ENCODE measurements around the gene CSTPP1. TPM values are rescaled to one million over a fixed set of nuclear protein-coding genes. Genes with fewer than 3 reads are reported as not detected.
"Not testable (repeated sequence)": the region's sequence is repeated elsewhere in the genome, so short reads cannot be mapped to it uniquely, and the experiment has no call there.

CSTPP1 gene
- total and polyA plus RNA-seq, 2 donors, result 20.7 to 20.9 TPM

- H3K4me1 ChIP-seq (ENCODE audit: insufficient read depth), result peaks cover 2% of the 10 kb centered on the region
- H3K36me3 ChIP-seq (ENCODE audit: insufficient read depth), result no peaks in the 10 kb centered on the region
These were observed 19.3 kb upstream of the CSTPP1 start for GRCh38 chr11:46917109-46917761.

DNA sequence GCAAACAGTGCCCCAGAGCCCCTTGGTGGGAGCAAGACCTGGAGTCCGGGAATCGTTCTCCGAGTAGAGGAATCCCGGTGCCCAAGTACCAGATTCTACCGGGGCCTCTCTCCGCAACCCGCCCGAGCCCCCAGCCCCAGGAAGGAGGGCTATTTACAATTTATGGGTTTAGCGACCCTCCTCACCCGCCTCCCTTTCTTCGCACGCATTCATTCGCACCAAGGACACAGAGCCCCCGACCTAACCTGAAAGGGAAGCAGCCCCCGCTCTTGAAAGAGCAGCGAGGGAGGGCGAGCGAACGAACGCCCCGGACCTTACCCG lies 18.8 kb upstream of the CSTPP1 start:
- no peak for DNase-seq (ENCODE audit: extremely low spot score)
- peaks cover 2% of the 10 kb centered on the region for H3K4me1 ChIP-seq (ENCODE audit: insufficient read depth)
- H3K36me3 ChIP-seq (ENCODE audit: insufficient read depth), result no peaks in the 10 kb centered on the region
- under 1% methylated on average over 22 of the region's 22 CpGs for WGBS
- H3K27ac ChIP-seq (ENCODE audit: low read depth), result no peak overlapping the region
- peak overlapping the region; percentile 84 for H3K4me3 ChIP-seq (ENCODE audit: low read depth, low read length)

More at GRCh38 chr11:46917109-46917761, 19.3 kb upstream of the CSTPP1 start:
- WGBS, result under 1% methylated on average over 31 of the region's 31 CpGs
- Histone ChIP-seq H3K27ac (ENCODE audit: low read depth) (no peak overlapping the region), H3K4me3 (ENCODE audit: low read depth, low read length) (peak overlapping the region; percentile 84)
- no peak for DNase-seq (ENCODE audit: extremely low spot score)

- no peaks in the 10 kb centered on the region for H3K36me3 ChIP-seq (ENCODE audit: insufficient read depth)
- H3K4me1 ChIP-seq (ENCODE audit: insufficient read depth), result peaks cover 2% of the 10 kb centered on the region
- WGBS, result under 1% methylated on average over 97 of the region's 97 CpGs
- H3K27ac ChIP-seq (ENCODE audit: low read depth), result no peak within 1 kb of the TSS
- peak within 1 kb of the TSS; percentile 84 for H3K4me3 ChIP-seq (ENCODE audit: low read depth, low read length)
- no peak for DNase-seq (ENCODE audit: extremely low spot score)
These were observed 18.3 kb upstream of the CSTPP1 start, which contains the start of gene LRP4 for GRCh38 chr11:46918083-46918787. LRP4 (minus strand) TSS chr11:46918550; CDS start chr11:46918379, 171 bp downstream.

DNA sequence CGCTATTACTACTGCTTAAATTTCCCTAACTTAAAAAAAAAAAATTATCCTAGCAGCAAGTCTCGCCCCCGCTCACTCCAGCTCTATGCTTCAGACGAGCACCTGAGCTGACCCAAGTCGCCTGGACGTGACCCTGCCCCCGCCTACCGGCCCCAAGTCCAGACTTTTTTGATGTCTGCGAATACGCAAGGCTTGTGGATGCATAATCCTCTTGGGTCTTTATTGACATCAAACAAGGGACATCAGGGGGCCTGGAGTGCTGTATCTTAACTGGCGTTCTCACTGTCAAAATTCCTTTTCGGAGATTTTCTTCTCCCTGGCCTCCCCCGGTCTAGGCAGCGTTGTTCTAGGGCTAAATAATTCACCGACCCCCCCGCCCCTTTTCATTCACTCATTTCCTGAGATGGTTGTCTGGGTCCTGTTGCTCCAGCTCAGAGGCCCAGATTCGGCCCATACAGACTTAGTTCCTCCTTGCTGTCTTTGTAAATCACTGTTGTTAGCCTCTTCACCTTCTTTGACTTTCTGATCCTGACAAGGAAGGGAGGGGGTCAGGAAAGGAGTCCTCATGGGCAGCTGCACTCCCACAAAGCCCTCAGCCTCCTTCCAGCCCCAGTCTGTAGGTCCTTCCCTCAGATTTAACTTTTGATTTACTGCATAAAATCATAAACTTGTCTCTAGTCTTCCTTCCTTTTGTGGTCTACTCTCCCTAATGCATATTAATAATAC lies 17.6 kb upstream of the CSTPP1 start:
- Histone ChIP-seq H3K4me1 (ENCODE audit: insufficient read depth) (peaks cover 2% of the 10 kb centered on the region), H3K36me3 (ENCODE audit: insufficient read depth) (no peaks in the 10 kb centered on the region), H3K27ac (ENCODE audit: low read depth) (no peak overlapping the region), H3K4me3 (ENCODE audit: low read depth, low read length) (peak overlapping the region; percentile 84)
- DNase-seq (ENCODE audit: extremely low spot score), result no peak
- 38% methylated on average over 17 of the region's 17 CpGs for WGBS

DNA sequence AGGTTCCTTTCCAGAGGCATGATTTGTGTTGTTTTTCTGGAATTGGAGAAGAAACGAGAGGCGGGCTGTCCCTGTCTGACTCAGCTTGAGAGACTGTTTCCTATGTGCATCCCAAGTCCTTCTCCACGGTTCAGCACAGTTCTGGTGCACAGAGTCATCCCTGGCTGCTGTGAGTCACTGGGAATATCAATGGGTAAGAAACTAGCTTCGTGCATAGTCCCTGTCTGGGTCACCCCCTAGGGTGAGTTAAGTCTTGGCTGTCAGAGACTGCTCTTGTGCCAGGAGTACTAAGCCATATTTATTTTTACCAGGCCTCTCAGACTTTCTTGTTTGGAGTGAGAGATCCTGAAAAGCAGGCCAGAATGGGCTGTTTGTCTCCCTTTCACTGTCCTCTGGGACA lies 15.8 kb upstream of the CSTPP1 start:
- peaks cover 2% of the 10 kb centered on the region for H3K4me1 ChIP-seq (ENCODE audit: insufficient read depth)
- DNase-seq (ENCODE audit: extremely low spot score), result no peak
- no peak overlapping the region for H3K27ac ChIP-seq (ENCODE audit: low read depth)
- no peak overlapping the region for H3K4me3 ChIP-seq (ENCODE audit: low read depth, low read length)
- H3K36me3 ChIP-seq (ENCODE audit: insufficient read depth), result no peaks in the 10 kb centered on the region
- 18% methylated on average over 4 of the region's 4 CpGs for WGBS

GRCh38 chr11:46927928-46928327 lies 8.6 kb upstream of the CSTPP1 start:
- DNase-seq (ENCODE audit: extremely low spot score); H3K4me3 ChIP-seq (ENCODE audit: low read depth, low read length); H3K4me1 ChIP-seq (ENCODE audit: insufficient read depth); H3K36me3 ChIP-seq (ENCODE audit: insufficient read depth); H3K27ac ChIP-seq (ENCODE audit: low read depth): not testable (repeated sequence)
- WGBS, result 82% methylated on average over 4 of the region's 4 CpGs

GRCh38 chr11:46928701-46929100 lies 7.9 kb upstream of the CSTPP1 start:
- H3K27ac ChIP-seq (ENCODE audit: low read depth); H3K4me3 ChIP-seq (ENCODE audit: low read depth, low read length); DNase-seq (ENCODE audit: extremely low spot score); H3K4me1 ChIP-seq (ENCODE audit: insufficient read depth); H3K36me3 ChIP-seq (ENCODE audit: insufficient read depth): not testable (repeated sequence)
- 70% methylated on average over 1 of the region's 1 CpG for WGBS

GRCh38 chr11:46930089-46930488 lies 6.5 kb upstream of the CSTPP1 start:
- no peak overlapping the region for H3K4me3 ChIP-seq (ENCODE audit: low read depth, low read length)
- H3K4me1 ChIP-seq (ENCODE audit: insufficient read depth), result no peaks in the 10 kb centered on the region
- 80% methylated on average over 1 of the region's 1 CpG for WGBS
- DNase-seq (ENCODE audit: extremely low spot score), result no peak
- H3K36me3 ChIP-seq (ENCODE audit: insufficient read depth), result no peaks in the 10 kb centered on the region
- no peak overlapping the region for H3K27ac ChIP-seq (ENCODE audit: low read depth)

GRCh38 chr11:46942172-46942571 lies 5.6 kb downstream of the CSTPP1 start:
- Histone ChIP-seq H3K36me3 (ENCODE audit: insufficient read depth) (no peaks in the 10 kb centered on the region), H3K4me1 (ENCODE audit: insufficient read depth) (no peaks in the 10 kb centered on the region), H3K4me3 (ENCODE audit: low read depth, low read length) (no peak overlapping the region), H3K27ac (ENCODE audit: low read depth) (peak overlapping the region; percentile 41)
- DNase-seq (ENCODE audit: extremely low spot score), result no peak
- WGBS, result 91% methylated on average over 6 of the region's 6 CpGs

GRCh38 chr11:46944356-46945075 lies 8.0 kb downstream of the CSTPP1 start:
- no peak for DNase-seq (ENCODE audit: extremely low spot score)
- H3K4me3 ChIP-seq (ENCODE audit: low read depth, low read length), result no peak overlapping the region
- no peaks in the 10 kb centered on the region for H3K36me3 ChIP-seq (ENCODE audit: insufficient read depth)
- H3K4me1 ChIP-seq (ENCODE audit: insufficient read depth), result no peaks in the 10 kb centered on the region
- peak overlapping the region; percentile 2 for H3K27ac ChIP-seq (ENCODE audit: low read depth)
- WGBS, result 85% methylated on average over 4 of the region's 4 CpGs

- Histone ChIP-seq H3K27ac (ENCODE audit: low read depth) (no peak overlapping the region), H3K4me3 (ENCODE audit: low read depth, low read length) (no peak overlapping the region), H3K36me3 (ENCODE audit: insufficient read depth) (no peaks in the 10 kb centered on the region), H3K4me1 (ENCODE audit: insufficient read depth) (no peaks in the 10 kb centered on the region)
- 82% methylated on average over 3 of the region's 3 CpGs for WGBS
- DNase-seq (ENCODE audit: extremely low spot score), result no peak
These were observed 11.0 kb downstream of the CSTPP1 start for GRCh38 chr11:46947399-46948077.

DNA sequence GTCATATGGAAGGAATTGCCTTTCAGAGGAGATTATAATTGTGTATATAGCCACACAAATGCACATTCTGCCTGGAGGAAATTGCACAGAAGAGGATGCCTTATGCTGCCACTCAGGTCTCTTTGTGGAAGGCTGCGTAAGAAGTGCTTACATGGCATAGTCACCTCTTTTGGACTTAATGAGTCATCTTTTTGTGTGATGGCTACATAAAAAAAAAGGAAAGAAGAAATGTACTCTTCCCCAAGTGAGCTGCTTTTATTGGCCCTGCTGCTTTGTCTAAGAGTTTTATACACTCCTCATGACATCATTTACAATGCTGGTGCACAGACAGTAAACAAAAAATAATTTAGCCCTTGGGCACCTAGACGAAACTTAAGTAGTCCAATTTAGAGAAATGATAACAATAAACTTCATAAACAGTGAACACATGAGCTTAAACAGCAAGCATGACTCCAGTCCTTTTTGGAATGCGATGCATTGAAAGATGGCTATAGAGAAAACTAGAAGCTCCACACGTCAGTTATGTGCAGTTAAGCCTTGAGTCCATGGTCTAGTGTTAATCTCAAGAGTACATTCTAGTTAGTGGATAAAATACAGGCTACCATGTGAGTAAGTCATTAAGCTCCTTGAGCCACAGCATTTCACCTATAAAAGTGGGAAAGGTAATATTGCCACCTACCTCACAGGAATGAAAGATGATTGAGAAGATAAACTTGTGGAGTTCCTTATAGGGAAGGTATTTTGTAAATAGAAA lies 12.0 kb downstream of the CSTPP1 start:
- Histone ChIP-seq H3K4me1 (ENCODE audit: insufficient read depth) (no peaks in the 10 kb centered on the region), H3K27ac (ENCODE audit: low read depth) (no peak overlapping the region)

More for the DNA sequence above, 12.0 kb downstream of the CSTPP1 start:
- 75% methylated on average over 4 of the region's 4 CpGs for WGBS
- no peak overlapping the region for H3K4me3 ChIP-seq (ENCODE audit: low read depth, low read length)
- DNase-seq (ENCODE audit: extremely low spot score), result no peak
- no peaks in the 10 kb centered on the region for H3K36me3 ChIP-seq (ENCODE audit: insufficient read depth)
